Measurements from ENCODE around the gene TFAP2C.
"Not testable (repeated sequence)": the region's sequence is repeated elsewhere in the genome, so short reads cannot be mapped to it uniquely, and the experiment has no call there.

The TFAP2C gene

GRCh38 chr20:56656632-56657031 is 27.5 kb downstream of the TFAP2C start:
- DNase-seq (ENCODE audit: low read depth) = no peak

GRCh38 chr20:56657879-56658278 is 28.8 kb downstream of the TFAP2C start:
- DNase-seq (ENCODE audit: low read depth) = no peak

DNA sequence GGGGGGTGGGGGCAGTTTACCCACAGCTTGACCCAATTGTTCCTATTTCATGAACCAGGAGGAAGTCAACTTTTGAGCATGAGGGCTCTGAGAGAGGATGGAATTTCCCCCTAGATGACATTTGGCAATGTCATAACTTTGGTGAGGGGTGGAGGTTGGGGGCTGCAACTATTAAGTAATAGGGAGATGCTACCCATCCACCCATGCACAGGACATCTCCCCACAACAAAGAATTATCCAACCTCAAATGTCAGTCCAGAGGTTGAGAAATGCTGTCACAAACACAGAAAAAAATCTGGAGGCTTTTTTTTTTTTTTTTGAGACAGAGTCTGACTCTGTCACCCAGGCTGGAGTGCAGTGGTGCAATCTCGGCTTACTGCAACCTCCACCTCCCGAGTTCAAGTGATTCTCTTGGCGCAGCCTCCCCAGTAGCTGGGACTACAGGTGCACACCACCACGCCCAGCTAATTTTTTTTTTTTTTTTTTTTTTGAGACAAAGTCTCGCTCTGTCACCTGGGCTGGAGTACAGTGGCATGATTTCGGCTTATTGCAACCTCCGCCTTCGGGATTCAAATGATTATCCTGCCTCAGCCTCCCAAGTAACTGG is 29.3 kb downstream of the TFAP2C start:
- not testable (repeated sequence) for DNase-seq (ENCODE audit: low read depth)

GRCh38 chr20:56663660-56664059 is 34.6 kb downstream of the TFAP2C start:
- no peak for DNase-seq (ENCODE audit: low read depth)

DNA sequence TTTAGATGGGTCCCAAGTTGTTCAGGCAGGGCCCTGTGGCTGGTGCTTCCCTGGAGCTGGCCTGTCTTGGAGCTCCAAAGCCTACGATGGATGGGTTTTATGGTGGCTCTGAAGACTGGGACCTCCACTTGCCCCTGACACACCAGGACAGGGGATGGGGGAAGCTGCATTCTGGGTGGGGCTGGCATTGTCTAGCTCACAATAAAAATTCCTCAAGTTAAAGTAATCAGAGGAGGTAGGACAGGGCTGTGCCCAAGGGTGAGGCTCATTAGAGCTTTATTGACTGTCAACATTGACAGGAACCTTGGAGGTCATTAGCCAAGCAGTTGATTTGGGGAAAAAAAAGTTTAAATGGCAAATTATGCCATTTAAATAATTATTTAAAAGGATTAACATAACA is 35.7 kb downstream of the TFAP2C start:
- DNase-seq (ENCODE audit: low read depth) = no peak

- no peak for DNase-seq (ENCODE audit: low read depth)
Measured at GRCh38 chr20:56665806-56666205, 36.7 kb downstream of the TFAP2C start.

- no peak for DNase-seq (ENCODE audit: low read depth)
Measured at GRCh38 chr20:56673450-56673849, 44.3 kb downstream of the TFAP2C start.

GRCh38 chr20:56676001-56676400 is 46.9 kb downstream of the TFAP2C start:
- no peak for DNase-seq (ENCODE audit: low read depth)

- DNase-seq (ENCODE audit: low read depth) = no peak
Measured at GRCh38 chr20:56676679-56677078, 47.6 kb downstream of the TFAP2C start.

GRCh38 chr20:56683077-56683865 is 54.2 kb downstream of the TFAP2C start:
- no peak for DNase-seq (ENCODE audit: low read depth)

DNA sequence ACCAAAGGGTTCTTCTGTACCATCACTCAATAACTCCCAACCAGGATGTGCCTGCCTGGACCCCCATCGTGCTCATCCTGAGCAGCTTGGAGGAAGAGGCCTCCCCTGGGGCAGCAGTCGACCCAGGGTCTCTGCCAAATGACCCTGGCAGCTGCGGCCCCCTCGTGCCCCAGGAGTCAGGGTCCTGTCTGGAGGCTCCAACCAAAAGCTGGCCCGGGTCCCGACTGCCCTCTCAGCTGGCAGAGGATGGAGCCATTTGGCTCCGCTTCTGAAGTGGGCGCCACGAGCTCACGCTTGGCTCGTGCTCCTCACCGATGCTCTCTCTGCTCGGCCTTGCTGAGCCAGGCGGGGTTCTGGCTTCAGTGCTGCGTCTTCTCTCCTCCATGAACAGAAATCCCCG is 56.8 kb downstream of the TFAP2C start:
- DNase-seq (ENCODE audit: low read depth) = no peak

DNA sequence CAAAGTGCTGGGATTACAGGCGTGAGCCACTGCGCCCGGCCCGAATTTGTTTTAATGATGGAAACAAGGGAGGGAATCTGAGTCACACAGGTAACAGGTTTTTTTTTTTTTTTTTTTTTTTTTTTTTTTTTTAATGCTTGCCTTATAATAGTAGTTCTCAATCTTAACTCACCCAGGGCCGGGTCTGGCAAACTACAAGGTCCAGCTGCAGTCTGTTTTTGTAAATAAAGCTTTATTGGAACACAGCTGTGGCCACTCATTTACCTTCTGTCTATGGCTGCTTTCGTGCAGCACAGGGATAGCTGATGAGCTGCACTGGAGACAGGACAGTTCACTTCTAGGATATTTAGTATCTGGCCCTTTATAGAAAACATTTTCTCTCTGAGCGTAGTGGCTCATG is 58.0 kb downstream of the TFAP2C start:
- no peak for DNase-seq (ENCODE audit: low read depth)

GRCh38 chr20:56688106-56688505 is 59.0 kb downstream of the TFAP2C start:
- no peak for DNase-seq (ENCODE audit: low read depth)

All from GM04504 (cell line).